SU-DHL-6 (cell line): Measurements from ENCODE around the gene RTF2.

Source experiments
- H2AFZ ChIP-seq: fragments of 200-600 bp; sonication (generic); 2 replicates; pipeline ENCODE4 v1.6.1; 2014; ENCODE audit warnings: low read depth, mild to moderate bottlenecking, moderate library complexity, mixed read lengths, antibody characterized with exemption, low read length; ENCODE audit not compliant: severe bottlenecking
- H3F3A ChIP-seq: fragments of 200-600 bp; shearing (Covaris generic); 2 replicates; pipeline ENCODE4 v1.6.0; 2016; ENCODE audit warnings: antibody characterized with exemption, mild to moderate bottlenecking; ENCODE audit not compliant: insufficient read depth
- H3K27ac ChIP-seq: fragments of 200-600 bp; sonication (generic); 2 replicates; pipeline ENCODE4 v1.5.1; 2016; ENCODE audit warnings: low read depth, mild to moderate bottlenecking, low read length, moderate library complexity, mixed read lengths
- H3K27me3 ChIP-seq: fragments of 200-600 bp; sonication (generic), shearing (Covaris generic); 2 replicates; pipeline ENCODE4 v1.6.0; 2014; ENCODE audit warnings: mild to moderate bottlenecking, low read length
- H3K36me3 ChIP-seq: fragments of 200-600 bp; sonication (generic); 2 replicates; pipeline ENCODE4 v1.6.1; 2014; ENCODE audit warnings: mild to moderate bottlenecking, low read length, mixed read lengths
- H3K4me2 ChIP-seq: fragments of 300-600, 200-600 bp; shearing (Covaris generic), sonication (generic); 2 replicates; pipeline ENCODE4 v1.6.0; 2014; ENCODE audit warnings: low read length, low read depth, mild to moderate bottlenecking; ENCODE audit not compliant: poor library complexity, severe bottlenecking
- H3K4me3 ChIP-seq: fragments of 200-600 bp; sonication (generic); 2 replicates; pipeline ENCODE4 v1.5.1; 2014; ENCODE audit warnings: antibody characterized with exemption, low read length, mild to moderate bottlenecking, mixed read lengths; ENCODE audit not compliant: insufficient read depth, poor library complexity, severe bottlenecking
- H3K79me2 ChIP-seq: fragments of 200-600 bp; sonication (generic); 2 replicates; pipeline ENCODE4 v1.6.1; 2014; ENCODE audit warnings: mild to moderate bottlenecking, low read length, moderate library complexity; ENCODE audit not compliant: insufficient read depth
- H3K9ac ChIP-seq: fragments of 200-600 bp; sonication (generic); 2 replicates; pipeline ENCODE4 v1.7.0; 2014; ENCODE audit warnings: mild to moderate bottlenecking, low read length
- H3K9me2 ChIP-seq: fragments of 200-600 bp; sonication (generic); replicated peaks from 2 replicates; pipeline ENCODE4 v1.6.1; 2014; ENCODE audit warnings: low read length; ENCODE audit not compliant: insufficient read depth
- H3K9me3 ChIP-seq: fragments of 200-600 bp; sonication (generic); 2 replicates; pipeline ENCODE4 v1.6.1; 2014; ENCODE audit warnings: low read length, mixed read lengths; ENCODE audit not compliant: insufficient read depth
- H4K20me1 ChIP-seq: fragments of 200-600 bp; sonication (generic); 2 replicates; pipeline ENCODE4 v1.6.1; 2014; ENCODE audit warnings: low read depth, mild to moderate bottlenecking, antibody characterized with exemption, low read length, moderate library complexity, mixed read lengths
- EZH2phosphoT487 ChIP-seq: fragments of 200-600 bp; sonication (generic), shearing (Covaris generic); conservative IDR thresholded peaks from 2 replicates; pipeline ENCODE4 v1.6.1; 2018; ENCODE audit warnings: mild to moderate bottlenecking, antibody characterized with exemption, low read length, moderate library complexity, mixed read lengths
- TF ChIP-seq, protein P1 (sequence below): fragments of 200-600 bp; sonication (generic); IDR thresholded peaks from one replicate; pipeline ENCODE4 v1.5.1; 2017; ENCODE audit warnings: antibody characterized with exemption, mild to moderate bottlenecking, low read length, moderate library complexity; ENCODE audit not compliant: insufficient read depth, poor library complexity, severe bottlenecking

Gene RTF2

DNA sequence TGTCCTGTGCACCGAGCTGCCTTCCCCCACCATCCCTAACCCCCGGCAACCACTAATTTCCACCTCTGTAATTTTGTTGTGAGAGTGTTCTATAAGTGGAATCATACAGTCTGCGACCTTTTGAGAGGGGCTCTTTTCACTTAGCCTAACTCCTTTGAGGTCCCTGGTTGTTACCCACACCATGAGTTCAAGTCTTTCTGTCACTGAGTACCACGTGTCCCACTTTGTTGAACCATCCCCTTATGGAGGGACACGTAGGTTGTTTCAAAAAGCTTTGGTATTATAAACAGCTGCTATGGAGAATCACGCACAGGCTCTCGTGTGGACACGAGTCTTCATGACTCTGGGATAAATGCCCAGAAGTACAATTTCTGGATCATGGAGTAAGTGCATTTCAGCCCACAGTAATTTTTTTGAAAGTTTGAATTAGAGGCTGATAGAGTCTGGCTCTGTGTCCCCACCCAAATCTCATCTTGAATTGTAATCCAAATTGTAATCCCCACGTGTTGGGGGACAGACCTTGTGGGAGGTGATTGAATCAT is 74.1 kb downstream of the RTF2 start:
- no peaks in the 10 kb centered on the region for H3K36me3 ChIP-seq
- H3F3A ChIP-seq = no peaks in the 10 kb centered on the region
- no peak overlapping the region for H3K4me3 ChIP-seq
- no peaks in the 10 kb centered on the region for H3K9me2 ChIP-seq
- H3K27me3 ChIP-seq = no peaks in the 10 kb centered on the region
- no peaks in the 10 kb centered on the region for H4K20me1 ChIP-seq
- H3K9ac ChIP-seq = no peak overlapping the region
- H2AFZ ChIP-seq = no peak overlapping the region
- no peak overlapping the region for H3K27ac ChIP-seq
- H3K9me3 ChIP-seq = no peaks in the 10 kb centered on the region
- H3K79me2 ChIP-seq = no peaks in the 10 kb centered on the region
- H3K4me2 ChIP-seq = no peak overlapping the region
- TF ChIP-seq, protein P1, sequence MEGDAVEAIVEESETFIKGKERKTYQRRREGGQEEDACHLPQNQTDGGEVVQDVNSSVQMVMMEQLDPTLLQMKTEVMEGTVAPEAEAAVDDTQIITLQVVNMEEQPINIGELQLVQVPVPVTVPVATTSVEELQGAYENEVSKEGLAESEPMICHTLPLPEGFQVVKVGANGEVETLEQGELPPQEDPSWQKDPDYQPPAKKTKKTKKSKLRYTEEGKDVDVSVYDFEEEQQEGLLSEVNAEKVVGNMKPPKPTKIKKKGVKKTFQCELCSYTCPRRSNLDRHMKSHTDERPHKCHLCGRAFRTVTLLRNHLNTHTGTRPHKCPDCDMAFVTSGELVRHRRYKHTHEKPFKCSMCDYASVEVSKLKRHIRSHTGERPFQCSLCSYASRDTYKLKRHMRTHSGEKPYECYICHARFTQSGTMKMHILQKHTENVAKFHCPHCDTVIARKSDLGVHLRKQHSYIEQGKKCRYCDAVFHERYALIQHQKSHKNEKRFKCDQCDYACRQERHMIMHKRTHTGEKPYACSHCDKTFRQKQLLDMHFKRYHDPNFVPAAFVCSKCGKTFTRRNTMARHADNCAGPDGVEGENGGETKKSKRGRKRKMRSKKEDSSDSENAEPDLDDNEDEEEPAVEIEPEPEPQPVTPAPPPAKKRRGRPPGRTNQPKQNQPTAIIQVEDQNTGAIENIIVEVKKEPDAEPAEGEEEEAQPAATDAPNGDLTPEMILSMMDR = no peak
- TF ChIP-seq EZH2phosphoT487 = no peak

DNA sequence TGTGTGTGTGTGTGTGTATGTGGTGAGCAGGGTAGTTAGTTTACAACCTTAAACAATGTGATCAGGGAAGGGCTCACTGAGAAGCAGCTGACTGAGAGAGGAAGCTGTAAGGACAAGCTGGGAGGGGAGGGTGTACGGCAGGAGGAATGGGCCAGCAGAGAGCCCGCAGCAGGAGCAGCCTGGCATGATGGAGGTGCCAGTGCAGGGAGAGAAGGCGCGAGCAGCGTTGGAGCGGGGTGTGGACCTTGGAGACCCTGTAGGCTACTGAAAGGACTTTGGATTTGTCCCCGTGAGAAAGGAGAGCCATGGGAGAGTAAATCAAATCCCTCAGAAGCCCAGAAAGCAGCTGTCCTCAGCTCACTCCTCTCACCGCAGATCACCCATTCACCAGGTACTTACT is 83.1 kb downstream of the RTF2 start:
- TF ChIP-seq, protein P1 = no peak
- TF ChIP-seq EZH2phosphoT487 = no peak
- no peak overlapping the region for H3K4me3 ChIP-seq
- H3K79me2 ChIP-seq = no peaks in the 10 kb centered on the region
- no peaks in the 10 kb centered on the region for H4K20me1 ChIP-seq
- H3K9me3 ChIP-seq = no peaks in the 10 kb centered on the region
- H3K4me2 ChIP-seq = no peak overlapping the region
- no peak overlapping the region for H3K9ac ChIP-seq
- H3K36me3 ChIP-seq = no peaks in the 10 kb centered on the region
- H3K27me3 ChIP-seq = no peaks in the 10 kb centered on the region
- no peaks in the 10 kb centered on the region for H3K9me2 ChIP-seq
- no peak overlapping the region for H3K27ac ChIP-seq
- no peak overlapping the region for H2AFZ ChIP-seq
- H3F3A ChIP-seq = no peaks in the 10 kb centered on the region

DNA sequence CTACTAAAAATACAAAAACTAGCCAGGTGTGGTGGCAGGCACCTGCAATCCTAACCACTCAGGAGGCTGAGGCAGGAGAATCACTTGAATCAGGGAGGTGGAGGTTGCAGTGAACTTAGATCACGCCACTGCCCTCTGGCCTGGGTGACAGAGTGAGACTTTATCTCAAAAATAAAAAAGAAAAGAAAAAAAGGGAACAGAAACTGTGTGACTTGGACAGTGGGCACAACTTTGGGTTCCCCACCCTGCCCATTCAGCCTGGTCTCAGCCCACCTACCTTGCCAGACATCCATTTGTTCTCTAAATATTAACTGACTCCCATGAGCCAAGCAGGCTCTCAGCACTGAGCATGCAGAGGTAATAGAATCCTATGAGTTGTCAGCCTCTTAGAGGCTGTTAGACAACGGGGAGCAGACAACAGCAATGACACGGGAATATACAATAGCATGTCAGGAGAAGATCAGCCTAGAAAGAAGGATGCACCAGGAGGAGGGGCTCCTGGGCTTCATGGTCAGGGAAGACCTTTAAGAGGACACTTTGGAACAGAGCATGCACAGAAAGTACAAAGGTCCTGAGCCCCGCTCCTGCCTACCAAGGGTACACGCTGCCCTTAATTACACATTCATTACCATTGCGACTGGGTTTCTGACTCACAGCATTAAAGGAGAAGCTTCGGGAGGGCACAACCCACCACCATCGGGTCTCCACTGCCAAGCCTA is 84.6 kb downstream of the RTF2 start:
- no peaks in the 10 kb centered on the region for H4K20me1 ChIP-seq
- no peak overlapping the region for H3K27ac ChIP-seq
- no peak for TF ChIP-seq EZH2phosphoT487
- TF ChIP-seq, protein P1 = no peak
- H3K9me2 ChIP-seq = no peaks in the 10 kb centered on the region
- no peaks in the 10 kb centered on the region for H3K79me2 ChIP-seq
- H3K4me2 ChIP-seq = no peak overlapping the region
- H3K9ac ChIP-seq = no peak overlapping the region
- no peaks in the 10 kb centered on the region for H3K27me3 ChIP-seq
- H3F3A ChIP-seq = no peaks in the 10 kb centered on the region
- no peak overlapping the region for H2AFZ ChIP-seq
- H3K36me3 ChIP-seq = no peaks in the 10 kb centered on the region
- H3K9me3 ChIP-seq = no peaks in the 10 kb centered on the region
- H3K4me3 ChIP-seq = no peak overlapping the region
